NCI-H2107 treated with DMSO at 0.1 percent for 48 hours (cell line): ENCODE measurements around the gene TBKBP1.

Source experiments
- DNase-seq: peaks from one replicate; lab custom pipeline; 2025; ENCODE audit not compliant: unreplicated experiment; lab: John Stamatoyannopoulos, UW

Gene TBKBP1

DNA sequence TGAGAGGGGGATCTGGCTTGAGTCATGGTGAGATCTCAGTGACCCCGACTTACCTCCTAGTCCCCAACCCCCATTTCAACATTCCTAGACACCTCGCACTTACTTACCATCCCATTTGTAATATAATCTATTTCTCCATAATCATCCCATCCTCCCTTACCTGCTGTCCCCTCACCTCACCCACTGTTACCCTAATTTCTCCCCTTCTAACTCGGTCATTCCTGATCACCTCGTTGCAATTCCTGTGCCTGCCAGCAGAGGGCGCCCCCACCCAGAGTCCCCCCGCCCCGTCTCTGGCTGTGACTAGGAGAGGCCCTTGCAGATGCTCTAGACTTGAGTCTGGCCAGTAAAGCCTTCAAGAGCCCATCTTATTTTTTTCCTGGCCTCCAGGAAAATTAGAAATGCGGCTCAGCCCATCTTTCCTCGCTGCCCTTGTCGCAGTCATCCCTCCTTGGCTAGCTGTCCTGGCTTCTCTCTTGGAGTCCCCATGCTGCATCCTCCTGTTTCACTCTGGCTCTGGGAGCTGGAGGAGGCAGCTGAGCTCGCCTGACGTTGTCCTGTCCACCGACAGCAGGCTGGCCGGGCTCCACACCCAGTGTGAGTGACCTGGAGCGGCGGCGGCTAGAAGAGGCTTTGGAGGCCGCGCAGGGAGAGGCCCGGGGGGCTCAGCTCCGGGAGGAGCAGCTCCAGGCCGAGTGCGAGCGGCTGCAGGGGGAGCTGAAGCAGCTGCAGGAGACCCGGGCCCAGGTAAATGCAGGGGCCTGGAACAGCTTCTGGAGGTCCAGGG is 5.0 kb downstream of the TBKBP1 start:
- peak; percentile 48 for DNase-seq

DNA sequence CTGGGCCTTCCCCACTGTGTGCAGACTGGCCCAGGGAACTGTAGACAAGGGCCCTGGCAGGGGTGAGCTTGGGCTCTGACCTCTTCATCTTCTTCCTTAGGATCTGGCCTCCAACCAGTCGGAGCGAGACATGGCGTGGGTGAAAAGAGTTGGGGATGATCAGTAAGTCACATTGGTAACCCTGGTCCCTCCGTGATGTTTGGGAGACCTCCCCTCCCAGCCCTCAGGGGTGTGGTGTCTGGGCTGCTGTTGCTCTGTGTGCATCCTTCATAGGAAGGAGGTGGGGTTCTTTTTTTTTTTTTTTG is 5.5 kb downstream of the TBKBP1 start:
- DNase-seq, result no peak

DNA sequence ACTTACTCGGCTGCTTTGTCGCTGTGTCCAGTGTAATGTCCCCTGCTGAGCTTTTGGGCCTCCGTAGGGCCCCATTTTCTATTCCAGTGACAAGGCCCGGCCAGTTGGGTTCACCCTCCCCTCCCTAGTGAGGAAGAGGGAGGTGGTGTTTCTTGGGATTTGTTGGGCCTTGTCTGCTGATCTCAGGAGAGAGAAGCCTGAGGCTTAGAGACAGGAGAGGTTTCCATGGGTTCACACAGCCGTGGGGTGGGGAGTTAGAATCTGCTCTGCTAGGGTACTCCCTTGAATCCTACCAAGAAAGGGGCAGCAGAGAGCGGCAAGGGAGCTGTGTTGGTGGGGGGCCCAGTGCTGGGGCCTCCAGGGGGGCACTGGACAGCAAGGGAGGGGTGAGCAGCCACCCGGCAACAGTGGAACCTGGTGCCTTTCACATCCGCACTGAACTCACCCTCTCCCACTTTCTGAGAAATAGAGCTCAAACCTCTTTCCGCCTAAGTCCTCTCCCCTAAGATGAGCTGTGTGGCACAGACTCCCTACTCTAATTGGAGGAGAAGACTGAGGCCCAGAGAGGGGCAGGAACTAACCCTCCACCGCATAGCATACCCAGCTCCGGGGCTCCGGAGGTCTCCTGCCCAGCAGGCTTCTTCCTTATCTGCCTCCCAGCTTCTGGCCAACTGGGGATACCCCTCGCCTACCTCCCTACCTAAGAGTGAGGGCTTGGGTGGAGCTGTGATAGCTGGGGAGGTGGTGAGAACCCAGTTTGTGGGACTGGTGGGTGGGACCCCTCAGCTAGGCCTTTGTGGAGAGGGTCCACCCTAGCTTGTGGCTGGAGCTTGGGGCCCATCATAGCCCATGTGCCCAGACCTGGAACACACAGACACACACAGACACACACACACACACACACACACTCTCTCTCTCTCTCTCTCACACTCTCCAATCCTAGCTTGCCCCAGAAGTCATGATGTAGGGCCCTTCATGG is 6.8 kb downstream of the TBKBP1 start:
- DNase-seq, result no peak

GRCh38 chr17:47701608-47702007 is 7.6 kb downstream of the TBKBP1 start:
- no peak for DNase-seq

- no peak for DNase-seq
Observed at GRCh38 chr17:47702391-47702995, 8.5 kb downstream of the TBKBP1 start.

GRCh38 chr17:47703191-47703591 is 9.2 kb downstream of the TBKBP1 start:
- DNase-seq, result no peak

DNA sequence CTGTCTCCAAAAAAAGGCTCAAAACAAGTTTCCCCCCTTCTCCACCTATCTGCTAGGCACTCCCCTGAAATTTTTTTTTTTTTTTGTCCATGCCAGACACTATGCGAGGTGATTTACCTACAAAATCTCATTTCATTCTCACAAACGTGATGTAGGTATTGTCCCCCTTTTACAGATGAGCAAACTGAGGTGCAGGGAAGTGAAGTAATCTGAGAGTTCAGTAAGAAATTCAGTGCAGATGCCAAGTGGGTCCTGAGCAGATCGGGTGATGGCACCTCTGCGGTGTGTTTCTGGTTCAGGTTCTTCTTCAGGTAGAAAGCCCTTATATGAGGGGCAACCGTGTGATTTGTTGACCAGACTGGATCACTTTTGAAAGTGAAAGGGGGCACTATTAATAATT is 9.7 kb downstream of the TBKBP1 start:
- DNase-seq, result no peak

DNA sequence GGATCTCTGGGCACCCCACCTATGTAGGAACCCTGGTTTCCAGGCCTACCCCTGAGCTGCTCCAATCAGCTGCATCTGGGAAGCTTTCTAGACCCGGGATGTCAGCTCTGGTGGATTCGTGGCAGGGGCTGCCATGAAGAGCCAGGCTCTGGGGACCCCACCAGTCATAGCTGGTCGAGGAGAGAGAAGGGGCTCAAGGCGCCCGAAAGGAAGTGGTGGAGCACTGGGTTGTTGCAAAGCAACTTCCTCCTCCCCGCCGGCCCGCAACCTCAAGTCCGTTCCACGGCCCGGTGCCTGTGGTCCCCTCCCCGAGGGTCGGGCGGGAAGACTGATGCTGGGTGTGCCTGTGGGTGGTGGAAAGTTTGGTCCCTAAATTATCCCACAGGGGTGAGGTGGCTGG is 10.2 kb downstream of the TBKBP1 start:
- no peak for DNase-seq

DNA sequence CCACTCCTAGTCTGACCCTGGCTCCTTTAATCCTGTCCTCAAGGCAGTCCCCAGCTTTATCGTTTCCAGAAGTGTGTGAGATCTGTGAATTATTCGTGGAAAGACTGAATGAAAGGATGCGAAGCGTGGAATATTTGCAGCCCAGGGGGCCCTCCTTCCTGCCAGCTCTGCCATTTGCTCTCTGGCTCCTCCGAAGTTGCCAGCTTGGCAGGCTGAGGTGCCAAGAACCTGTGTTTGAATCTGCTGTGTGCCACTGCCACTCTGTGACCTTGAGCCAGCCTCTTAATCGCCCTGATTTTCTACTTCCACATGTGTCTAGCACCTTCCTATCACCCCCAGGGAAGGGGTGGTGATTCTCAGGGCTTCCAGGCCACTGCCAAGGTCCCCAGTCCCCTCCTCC is 10.8 kb downstream of the TBKBP1 start:
- DNase-seq, result no peak

DNA sequence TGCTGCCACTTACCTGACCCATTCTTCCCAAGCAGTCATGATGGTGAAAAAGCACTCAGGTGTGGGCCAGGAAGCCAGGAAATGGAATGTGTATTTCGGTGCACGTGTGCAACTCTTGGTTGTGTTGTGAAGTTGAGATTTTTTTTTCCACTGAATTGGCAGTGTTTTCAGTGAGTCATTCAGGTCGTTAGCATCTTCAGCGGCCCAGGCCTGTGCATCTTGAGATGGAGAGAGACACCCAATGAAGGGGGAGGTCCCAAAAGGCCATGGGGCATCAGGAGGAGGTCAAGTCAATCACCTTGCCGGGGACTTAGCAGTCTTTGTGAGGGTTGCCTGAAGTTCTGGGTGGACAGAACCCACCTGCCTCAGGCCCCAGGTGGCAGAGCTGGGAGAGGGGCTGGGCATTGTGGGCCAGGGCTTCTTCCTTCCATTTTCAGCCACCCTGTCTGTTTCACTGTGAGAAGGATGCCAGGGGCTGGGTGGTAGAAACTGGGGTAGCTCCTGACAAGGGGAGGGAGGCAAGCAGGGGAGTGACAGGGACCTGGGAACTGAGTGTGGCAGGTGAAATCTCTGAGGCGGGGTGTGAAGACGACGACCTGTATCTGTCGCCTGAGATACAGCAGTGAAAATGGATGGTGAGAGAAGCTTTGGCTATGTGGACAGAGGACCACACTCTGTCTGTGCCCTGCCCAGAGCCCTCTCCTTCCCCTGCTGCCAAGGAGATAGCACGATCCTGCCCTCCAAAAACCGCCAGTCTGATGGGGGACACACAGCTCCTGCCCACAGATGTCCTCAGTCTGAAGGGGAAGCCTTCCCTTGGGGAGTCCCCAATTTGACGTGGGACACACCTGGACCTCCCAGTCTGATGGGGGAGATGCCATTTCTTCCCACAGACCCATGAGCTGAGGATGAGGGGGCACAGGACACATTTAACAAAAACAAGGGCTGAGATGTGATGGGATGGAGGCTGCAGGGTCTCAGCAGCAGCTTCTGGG is 11.9 kb downstream of the TBKBP1 start:
- DNase-seq, result no peak

- DNase-seq, result no peak
Observed at GRCh38 chr17:47707056-47707804, 13.3 kb downstream of the TBKBP1 start.

DNA sequence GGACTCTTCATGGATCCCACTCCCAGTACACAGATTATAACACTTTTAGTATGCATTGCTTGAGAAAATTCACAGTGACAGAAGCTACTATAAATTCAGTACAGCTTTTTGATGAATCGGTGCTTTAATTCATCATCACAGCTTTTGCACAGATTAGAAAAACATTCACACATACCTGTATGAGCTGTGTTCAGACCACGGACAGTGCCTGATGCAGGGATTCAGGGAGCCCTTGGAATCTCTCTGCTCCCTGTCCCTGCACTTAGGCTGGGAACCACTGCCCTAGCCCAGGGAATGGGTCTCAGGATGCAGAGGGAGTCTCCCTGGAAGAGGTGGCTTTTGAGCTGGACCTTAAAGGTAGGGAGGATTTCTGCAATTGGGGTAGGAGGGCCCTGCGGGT is 13.9 kb downstream of the TBKBP1 start:
- DNase-seq, result no peak

DNA sequence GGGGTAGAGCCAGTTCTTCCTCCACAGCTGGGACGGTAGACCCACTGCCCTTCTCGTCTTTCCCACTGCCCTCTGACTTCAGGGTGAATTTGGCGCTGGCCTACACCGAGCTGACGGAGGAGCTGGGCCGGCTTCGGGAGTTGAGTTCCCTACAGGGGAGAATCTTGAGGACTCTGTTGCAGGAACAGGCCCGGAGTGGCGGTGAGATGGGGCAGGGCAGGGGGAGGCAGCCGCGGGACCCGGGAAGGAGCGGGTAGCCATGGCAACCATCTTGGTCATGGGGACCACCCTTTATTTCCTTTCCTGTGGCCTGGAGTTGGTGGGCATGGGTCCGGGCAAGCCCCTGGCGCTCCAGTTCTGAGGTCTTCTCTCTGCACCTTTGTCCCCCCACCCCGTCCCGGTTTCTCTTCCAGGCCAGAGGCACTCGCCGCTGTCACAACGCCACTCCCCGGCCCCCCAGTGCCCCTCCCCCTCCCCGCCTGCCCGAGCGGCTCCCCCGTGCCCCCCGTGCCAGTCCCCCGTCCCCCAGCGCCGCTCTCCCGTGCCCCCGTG is 14.4 kb downstream of the TBKBP1 start:
- DNase-seq, result no peak

DNA sequence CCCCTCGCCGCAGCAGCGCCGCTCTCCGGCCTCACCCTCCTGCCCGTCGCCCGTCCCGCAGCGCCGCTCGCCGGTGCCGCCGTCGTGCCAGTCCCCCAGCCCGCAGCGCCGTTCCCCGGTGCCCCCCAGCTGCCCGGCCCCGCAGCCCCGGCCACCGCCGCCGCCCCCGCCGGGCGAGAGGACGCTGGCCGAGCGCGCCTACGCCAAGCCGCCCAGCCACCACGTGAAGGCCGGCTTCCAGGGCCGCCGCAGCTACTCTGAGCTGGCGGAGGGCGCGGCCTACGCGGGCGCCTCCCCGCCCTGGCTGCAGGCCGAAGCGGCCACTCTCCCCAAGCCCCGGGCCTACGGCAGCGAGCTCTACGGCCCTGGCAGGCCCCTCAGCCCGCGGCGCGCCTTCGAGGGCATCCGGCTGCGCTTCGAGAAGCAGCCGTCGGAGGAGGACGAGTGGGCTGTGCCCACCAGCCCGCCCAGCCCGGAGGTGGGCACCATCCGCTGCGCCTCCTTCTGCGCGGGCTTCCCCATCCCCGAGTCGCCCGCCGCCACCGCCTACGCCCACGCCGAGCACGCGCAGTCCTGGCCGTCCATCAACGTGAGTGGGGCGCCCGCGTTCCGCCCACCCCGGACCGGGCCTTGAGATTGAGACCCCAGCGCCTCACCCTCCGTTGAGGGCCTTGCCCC is 15.0 kb downstream of the TBKBP1 start:
- DNase-seq, result no peak

DNA sequence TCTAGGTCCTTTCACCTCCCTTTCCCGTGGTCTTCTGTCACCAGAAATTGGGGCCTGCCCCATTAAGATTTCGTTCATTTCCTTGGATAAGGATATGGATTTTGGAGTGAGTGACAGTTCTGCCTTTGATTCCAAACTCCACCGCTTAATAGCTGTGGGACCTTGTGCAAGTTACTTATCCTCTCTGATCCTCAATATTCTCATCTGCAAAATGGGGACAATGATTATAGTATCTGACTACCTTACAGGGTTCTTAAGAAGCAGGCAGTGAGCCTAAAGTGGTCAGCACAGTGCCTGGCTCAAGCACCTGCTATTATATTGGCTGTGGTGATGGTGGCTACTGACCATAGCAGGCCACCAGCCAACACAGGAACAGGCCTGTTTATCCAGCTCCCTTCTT is 15.6 kb downstream of the TBKBP1 start:
- no peak for DNase-seq

DNA sequence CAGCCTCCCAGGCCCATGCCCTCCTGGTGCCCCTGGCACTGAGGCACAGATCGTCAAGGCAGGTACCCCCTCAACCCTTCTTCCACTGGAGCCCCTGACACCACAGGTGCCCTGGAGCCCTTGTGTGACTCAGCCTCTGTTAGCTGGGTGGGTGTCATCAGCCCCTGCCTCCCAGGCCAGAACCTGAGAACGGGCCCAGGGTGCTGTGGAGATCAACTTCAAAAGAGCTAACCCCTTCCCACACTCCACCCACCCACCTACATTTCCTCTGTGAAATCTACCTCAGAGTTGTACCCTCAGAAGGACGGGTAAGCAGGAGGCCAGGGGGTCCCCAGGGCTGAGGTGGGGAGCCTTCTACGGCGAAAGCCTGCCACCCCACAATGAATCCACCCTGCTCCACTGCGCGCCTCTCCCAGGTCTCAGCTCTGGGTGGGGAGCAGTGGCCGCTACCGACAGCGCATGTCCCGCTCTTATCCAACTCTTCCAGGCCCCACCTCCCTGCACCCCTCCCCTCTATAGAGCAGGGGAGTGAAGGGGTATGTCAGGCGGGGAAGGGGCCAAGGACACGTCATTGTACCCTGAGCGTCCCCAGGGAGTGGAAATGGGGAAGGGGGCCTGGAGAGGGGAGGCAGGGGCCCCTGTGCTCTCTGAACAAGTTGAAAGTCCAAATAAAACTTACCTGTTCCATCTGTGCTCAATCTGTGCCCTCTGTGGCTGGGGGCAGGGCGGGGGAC is 17.6 kb downstream of the TBKBP1 start:
- DNase-seq, result no peak

GRCh38 chr17:47712330-47713023 is 18.5 kb downstream of the TBKBP1 start:
- no peak for DNase-seq
